Large intestine (tissue), 1 donor: Measurements from ENCODE around the gene ZNF486. TPM values are rescaled to one million over a fixed set of nuclear protein-coding genes. Genes with fewer than 3 reads are reported as not detected.

ENCODE experiments used
- polyA plus RNA-seq: library from polyadenylated mRNA; unstranded; fragments of 120-200 nt; gene quantifications from one replicate; pipeline ENCODE4 v1.2.1, GENCODE V29; 2013

The ZNF486 gene
- polyA plus RNA-seq, 1 donor, result 9.0 TPM

Other genes with a start within 250 kb of the ZNF486 start
- gene ZNF682, start 127.7 kb upstream of the ZNF486 start, polyA plus RNA-seq, result 12.0 TPM
- 36.1 TPM for gene ZNF90, start 89.2 kb upstream of the ZNF486 start, polyA plus RNA-seq